M059J (cell line): Measurements from ENCODE around the gene CTPS2. TPM values are rescaled to one million over a fixed set of nuclear protein-coding genes. Genes with fewer than 3 reads are reported as not detected.
A peak's percentile ranks its signal among the peaks of the same experiment; 100 is the strongest.
"Not testable (repeated sequence)": the region's sequence is repeated elsewhere in the genome, so short reads cannot be mapped to it uniquely, and the experiment has no call there.

Experiments used
- DNase-seq: peaks from one replicate; pipeline ENCODE4 v3.0.0-alpha.2; 2012; ENCODE audit warnings: low read depth
- total RNA-seq: library from RNA; depleted of rRNA; stranded (reverse); fragments of >200 nt; shearing (Covaris generic); gene quantifications from 2 replicates; pipeline ENCODE4 v1.2.3, GENCODE V29; 2014; rRNA removed

Gene CTPS2, protein sequence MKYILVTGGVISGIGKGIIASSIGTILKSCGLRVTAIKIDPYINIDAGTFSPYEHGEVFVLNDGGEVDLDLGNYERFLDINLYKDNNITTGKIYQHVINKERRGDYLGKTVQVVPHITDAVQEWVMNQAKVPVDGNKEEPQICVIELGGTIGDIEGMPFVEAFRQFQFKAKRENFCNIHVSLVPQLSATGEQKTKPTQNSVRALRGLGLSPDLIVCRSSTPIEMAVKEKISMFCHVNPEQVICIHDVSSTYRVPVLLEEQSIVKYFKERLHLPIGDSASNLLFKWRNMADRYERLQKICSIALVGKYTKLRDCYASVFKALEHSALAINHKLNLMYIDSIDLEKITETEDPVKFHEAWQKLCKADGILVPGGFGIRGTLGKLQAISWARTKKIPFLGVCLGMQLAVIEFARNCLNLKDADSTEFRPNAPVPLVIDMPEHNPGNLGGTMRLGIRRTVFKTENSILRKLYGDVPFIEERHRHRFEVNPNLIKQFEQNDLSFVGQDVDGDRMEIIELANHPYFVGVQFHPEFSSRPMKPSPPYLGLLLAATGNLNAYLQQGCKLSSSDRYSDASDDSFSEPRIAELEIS
- 10.0 and 14.1 TPM in 2 replicates for total RNA-seq

GRCh38 chrX:16712548-16713155 is at the start of gene CTPS2:
CTPS2 (minus strand) TSS chrX:16712669; CDS start chrX:16702902, 9,767 bp downstream.
- peak; percentile 71 for DNase-seq

DNA sequence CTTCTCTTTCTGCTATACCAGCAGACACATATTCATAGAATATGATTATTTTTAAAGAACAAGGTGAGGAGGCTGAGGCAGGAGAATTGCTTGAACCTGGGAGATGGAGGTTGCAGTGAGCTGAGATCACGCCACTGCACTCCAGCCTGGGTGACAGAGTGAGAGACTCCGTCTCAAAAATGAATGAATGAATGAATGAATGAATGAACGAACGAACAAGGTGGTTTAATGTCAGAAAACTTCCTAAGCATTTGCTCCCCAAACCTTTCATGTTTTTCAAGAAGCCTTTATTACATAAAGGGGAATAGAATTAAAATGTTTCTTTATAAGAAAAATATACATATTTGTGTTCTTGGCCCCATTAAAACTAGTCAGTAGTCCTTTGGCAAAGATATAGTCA is 49.0 kb upstream of the CTPS2 start:
- not testable (repeated sequence) for DNase-seq

- no peak for DNase-seq
These were observed 44.3 kb upstream of the CTPS2 start for GRCh38 chrX:16756724-16757123.

GRCh38 chrX:16754019-16754418 is 41.5 kb upstream of the CTPS2 start:
- DNase-seq: no peak

- DNase-seq: no peak
These were observed 37.7 kb upstream of the CTPS2 start for GRCh38 chrX:16750136-16750535.

DNA sequence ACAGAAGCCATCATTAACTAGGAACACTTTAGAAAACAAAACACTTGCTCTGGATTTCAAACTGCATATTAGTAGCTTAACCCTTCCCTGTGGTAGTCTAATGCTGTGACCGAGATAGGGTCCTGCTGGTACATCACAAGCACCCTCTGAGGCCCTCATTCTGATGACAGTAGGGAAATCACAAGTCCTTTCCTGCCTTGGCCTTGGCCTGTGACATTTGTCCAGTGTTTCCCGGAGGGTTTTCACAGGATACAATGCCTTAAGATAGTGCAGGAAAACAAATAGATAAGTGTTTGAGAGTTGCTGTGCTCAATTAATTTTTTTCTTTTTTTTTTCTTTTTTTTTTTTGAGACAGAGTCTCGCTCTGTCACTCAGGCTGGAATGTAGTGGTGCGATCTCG is 36.0 kb upstream of the CTPS2 start:
- DNase-seq: no peak

GRCh38 chrX:16745659-16746058 is 33.2 kb upstream of the CTPS2 start:
- DNase-seq: no peak

GRCh38 chrX:16745102-16745501 is 32.6 kb upstream of the CTPS2 start:
- DNase-seq: no peak

DNA sequence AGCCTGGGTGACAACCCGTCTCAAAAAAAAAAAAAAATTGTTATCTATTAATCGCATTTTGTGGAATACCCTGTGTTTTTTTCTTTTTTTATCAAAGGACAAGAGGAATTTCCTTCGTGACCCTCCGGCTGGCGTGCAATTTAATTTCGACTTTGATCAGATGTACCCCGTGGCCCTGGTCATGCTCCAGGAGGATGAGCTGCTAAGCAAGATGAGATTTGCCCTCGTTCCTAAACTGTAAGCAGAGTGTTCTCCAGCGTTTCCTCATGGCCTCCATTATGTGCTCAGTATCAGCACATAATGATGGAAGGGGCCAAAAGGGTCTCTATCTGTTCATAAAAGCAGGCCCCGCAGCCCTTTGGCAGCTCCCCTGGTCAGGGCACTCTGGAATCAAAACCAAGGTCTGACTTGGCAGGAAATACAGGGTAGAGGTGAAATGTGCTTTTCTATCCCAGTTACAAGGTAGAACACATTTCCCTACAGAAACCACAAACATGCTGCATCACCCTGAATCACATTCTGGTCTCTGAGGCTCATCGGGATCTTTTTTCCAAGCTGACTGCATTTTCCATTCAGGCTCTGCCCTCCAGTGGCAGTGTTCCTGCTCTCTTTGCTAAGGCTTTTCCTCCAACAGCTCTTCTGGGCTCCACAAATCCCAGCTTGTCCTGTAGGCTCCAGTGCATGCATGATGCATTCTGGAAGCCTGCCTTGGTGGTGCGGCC is 31.3 kb upstream of the CTPS2 start:
- DNase-seq: peak; percentile 85

DNA sequence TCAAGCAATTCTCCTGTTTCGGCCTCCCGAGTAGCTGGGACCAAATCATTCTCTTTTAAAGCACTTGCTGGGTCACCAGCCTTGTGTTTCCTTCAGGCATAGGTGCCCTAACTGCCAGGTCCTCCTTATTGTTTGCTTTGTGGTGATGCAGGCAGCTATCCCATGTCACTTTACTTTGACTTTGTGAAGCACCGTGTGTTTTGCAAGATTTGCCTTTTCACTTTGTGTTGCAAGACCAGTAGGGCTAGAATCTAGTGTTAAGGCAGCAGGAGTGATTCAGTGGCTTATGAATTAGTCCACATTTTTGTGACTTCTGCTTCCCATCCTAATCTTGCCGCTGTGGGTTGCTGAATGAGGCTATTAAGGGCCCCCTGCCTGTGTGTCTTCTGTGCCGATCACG is 27.1 kb upstream of the CTPS2 start:
- DNase-seq: no peak

DNA sequence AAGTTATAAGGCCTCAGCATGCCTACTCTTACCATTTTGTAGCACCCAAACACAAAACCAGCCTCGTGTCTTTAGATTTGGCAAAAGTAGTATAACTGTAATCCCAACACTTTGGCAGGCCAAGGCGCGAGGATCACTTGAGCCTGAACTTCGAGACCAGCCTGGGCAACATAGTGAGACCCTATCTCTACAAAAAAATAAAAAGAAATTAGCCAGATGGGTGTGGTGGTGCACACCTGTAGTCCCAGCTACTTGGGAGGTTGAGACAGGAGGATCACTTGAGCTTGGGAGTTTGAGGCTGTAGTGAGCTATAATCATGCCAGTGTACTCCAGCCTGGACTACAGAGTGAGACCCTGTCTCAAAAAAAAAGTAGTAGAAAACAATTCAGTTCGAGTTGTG is 24.6 kb upstream of the CTPS2 start:
- DNase-seq: no peak

- DNase-seq: no peak
These were observed 20.5 kb upstream of the CTPS2 start for GRCh38 chrX:16733013-16733412.

DNA sequence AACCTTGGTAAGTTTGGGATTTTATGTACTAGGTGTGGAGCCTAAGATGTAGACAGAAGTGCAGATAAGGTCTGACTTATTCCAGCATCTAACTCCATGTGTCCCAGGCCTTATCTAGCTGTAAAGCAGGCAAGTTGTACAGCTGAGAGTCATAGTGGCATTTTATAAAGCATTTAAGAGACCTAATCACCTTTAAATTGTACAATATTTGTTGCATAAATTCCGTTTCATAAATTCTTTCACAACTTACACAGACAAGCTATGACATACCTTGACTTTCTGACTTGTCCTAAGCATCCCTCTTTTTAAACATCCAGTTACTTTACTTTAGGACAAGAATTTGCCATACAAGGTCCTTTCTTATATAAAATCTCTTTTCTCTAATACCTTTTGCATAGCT is 18.0 kb upstream of the CTPS2 start:
- no peak for DNase-seq

- DNase-seq: no peak
These were observed 15.2 kb upstream of the CTPS2 start for GRCh38 chrX:16727637-16728036.

GRCh38 chrX:16726347-16726988 is 14.0 kb upstream of the CTPS2 start:
- DNase-seq: not testable (repeated sequence)

- no peak for DNase-seq
These were observed 12.6 kb upstream of the CTPS2 start for GRCh38 chrX:16725072-16725471.

DNA sequence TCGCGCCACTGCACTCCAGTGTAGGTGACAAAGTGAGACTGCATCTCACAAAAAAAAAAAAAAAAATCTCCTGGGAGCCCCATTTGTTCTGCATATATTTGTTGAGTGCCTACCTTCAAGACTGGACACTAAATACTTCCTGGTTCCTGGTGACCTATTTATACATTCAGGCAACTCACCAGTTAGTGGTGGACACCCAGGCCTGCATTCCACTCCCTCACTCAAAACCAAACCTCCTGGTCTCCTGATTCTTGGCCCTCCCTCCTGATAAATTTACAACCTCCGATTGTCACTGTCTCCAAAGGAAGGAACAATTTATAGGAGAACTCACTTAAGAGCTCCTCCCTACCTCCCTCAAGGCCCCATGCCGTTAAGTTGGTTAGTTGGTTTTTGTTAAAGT is 10.0 kb upstream of the CTPS2 start:
- peak; percentile 16 for DNase-seq

GRCh38 chrX:16719334-16720084 is 7.0 kb upstream of the CTPS2 start, which contains the start of gene SYAP1:
SYAP1 (plus strand) TSS chrX:16719612; CDS start chrX:16719725, 113 bp downstream.
- DNase-seq: peak; percentile 98

- DNase-seq: no peak
These were observed 6.4 kb upstream of the CTPS2 start for GRCh38 chrX:16718824-16719333.

DNA sequence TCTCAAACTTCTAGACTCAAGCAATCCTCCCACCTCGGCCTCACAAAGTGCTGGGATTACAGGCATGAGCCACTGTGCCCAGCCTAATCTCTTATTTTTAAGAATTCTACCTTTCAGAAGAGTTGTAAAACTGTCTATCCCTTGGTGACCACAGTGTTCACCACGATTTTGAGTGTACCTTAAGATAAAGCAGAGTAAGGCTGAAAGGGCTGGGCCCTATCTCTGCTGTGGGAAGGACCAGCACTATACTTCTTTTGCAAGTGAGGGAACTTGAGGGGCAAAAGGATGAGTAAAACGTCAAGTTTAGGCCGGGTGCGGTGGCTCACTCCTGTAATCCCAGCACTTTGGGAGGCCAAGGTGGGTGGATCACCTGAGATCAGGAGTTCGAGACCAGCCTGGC is 4.0 kb upstream of the CTPS2 start:
- not testable (repeated sequence) for DNase-seq

- DNase-seq: not testable (repeated sequence)
These were observed 3.2 kb upstream of the CTPS2 start for GRCh38 chrX:16715638-16716037.
